ENCODE data around the gene ANK2.
"Not testable (repeated sequence)": the region's sequence is repeated elsewhere in the genome, so short reads cannot be mapped to it uniquely, and the experiment has no call there.

ANK2 gene

DNA sequence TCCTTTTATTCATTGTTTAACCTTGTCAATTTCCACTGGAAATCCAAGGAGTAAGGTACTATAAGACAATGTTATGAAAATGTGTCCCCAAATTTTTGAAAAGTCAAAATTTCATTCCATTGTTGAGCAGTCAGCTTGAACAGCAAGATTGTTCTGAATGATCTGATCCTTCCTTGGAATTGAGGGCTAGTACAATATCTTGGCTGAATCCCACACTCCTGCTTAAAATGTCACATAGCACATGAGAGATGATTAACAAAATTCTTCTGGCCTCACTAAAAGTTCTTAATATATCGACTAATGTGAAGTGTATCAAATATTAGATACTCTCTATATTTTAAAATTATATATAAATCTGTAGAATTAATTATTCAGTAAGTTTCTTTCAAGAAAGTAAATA lies 104.8 kb downstream of the ANK2 start:
- no peak for DNase-seq

DNA sequence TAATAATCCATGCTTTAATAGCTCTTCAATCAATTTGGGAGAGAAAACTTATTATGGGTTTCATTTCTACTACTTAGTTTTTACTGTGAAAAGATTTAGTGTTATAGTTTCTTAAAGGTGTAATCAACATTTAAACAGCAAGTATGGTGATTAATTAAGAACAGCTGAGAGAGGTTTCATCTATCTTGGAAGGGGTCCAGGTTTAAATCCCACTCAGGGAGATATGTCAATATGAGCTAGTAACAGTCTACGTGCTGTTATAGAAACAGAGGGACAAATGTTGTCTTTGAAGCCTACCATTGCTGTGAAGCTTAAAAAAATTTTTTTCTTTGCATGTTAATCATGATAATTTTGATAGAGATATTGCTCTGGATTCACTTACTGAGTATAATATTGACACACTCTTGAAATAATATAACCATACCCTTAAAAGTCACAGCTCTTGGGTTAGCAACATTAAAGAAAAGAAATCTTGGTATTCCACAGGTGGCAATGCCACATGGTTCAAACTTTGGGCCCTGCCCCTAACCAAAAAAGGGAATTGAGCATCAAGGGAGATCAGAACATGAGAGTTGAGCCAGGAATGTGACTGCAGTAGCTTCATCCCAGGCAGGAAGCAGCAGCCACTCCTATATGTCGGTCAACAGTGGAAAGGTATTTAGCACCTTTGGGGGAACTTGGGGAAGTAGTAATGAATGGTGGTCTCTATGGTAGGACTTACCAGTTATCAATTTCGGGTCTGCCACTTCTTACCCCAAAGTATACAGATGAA lies 107.8 kb downstream of the ANK2 start:
- DNase-seq = no peak

DNA sequence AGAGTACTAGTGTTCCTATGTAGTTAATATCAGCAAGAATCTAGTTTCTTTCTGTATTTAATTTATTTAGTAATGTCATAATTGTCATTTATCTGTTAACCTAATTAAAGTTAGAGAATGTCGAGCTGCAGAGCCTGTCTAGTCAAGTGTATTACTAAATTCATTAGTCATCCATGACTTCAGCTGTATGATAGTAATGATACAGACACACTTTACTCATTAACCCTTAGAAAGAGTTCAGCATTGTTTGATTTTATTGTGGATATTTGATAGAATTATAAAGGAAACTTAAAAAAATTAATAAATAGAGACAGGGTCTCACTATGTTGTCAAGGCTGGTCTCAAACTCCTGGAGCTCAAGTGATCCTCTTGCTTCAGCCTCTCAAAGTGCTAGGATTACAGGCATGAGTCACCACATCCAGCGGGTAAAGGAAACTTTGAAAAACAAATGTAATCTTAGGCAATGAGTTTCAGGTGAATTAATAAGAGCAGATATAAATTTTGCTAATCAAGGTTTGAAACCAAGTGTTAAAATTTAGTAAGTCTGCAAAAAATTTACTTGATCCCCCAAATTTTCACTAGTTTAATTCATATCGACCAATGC lies 110.6 kb downstream of the ANK2 start:
- DNase-seq = no peak

DNA sequence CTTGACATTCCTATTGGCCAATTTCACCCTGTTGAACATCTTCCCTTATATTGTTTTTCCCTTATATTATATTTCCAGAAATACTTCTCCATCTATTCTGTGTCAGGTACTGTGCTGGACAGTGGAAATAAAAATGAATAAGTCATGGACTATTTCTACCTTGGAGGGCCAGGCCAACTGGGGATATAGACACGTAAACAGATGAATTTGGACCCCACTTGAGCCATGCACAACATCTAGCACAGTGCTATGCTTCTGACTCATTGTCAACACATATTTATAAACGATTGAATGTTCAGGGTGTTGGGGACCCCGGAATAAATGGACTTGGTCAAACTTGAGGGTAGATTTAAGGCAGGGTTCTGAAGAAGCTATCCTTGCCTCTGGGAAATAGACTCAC lies 111.1 kb downstream of the ANK2 start:
- no peak for DNase-seq

DNA sequence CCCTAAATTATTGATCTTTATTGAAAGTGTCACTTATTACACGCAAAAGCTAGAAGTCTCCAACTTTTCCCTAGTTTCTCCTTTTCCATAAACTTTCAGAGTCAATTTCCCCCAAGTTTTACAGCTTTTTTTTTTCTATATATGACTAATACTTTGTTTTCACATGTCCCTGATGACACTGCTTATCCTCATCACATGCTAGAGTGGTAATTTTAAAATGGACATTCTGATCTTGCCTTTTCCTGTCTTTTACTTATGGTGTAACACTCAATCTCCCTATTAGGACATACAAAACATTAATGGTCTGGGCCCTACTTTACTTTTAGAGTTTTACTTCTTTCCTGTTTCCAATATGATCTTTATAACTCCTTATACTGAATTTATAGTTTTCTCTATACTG lies 112.6 kb downstream of the ANK2 start:
- DNase-seq = no peak

DNA sequence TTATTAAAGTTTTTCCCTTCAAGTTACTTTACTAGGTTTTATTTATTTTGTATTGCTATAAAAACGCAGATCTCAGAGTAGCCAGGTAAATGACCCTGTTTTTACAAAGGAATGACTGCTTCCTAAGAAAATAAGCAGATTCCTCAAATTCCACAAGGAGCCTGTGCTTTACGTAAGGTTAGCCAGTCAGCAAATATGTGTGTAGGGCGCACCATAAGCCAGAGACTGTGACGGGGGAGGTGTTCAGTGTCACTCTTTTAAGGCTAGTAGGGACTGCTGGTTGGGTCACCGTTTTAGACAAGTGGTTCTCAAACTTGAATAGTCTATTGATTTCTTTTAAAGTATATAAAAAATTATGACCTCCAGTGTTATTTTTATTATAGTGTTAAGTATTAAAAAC lies 119.9 kb downstream of the ANK2 start:
- no peak for DNase-seq

DNA sequence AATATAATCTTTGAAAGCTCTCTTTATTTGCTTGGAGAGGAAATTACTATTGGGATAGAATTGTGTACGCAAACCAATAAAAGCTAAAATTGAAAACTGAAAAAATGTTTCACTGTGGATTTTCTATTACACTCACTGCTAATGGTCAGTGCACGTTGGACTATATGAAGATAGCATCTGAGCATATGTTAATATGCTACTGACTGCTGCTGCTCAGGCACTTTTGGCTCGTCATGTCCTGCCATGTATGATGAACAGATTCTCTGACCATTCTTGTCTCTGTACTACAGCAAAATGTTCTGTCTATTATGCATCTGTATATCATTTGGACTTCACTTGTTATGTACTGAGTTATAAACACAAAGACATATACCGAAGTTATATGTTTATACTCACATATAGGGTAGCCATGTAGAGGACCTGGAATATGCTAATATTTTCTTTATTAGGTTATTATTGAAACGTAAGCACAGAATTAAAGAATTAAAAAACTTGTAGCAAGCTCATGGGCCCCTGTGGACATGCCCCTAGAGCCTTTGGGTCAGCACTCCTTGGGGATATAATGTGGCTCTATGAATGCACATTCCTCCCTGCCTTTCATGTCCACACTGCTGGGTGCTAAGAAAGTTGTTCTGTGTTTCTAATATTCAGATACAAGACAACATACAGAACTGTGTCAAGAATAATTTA lies 120.8 kb downstream of the ANK2 start:
- DNase-seq = no peak

DNA sequence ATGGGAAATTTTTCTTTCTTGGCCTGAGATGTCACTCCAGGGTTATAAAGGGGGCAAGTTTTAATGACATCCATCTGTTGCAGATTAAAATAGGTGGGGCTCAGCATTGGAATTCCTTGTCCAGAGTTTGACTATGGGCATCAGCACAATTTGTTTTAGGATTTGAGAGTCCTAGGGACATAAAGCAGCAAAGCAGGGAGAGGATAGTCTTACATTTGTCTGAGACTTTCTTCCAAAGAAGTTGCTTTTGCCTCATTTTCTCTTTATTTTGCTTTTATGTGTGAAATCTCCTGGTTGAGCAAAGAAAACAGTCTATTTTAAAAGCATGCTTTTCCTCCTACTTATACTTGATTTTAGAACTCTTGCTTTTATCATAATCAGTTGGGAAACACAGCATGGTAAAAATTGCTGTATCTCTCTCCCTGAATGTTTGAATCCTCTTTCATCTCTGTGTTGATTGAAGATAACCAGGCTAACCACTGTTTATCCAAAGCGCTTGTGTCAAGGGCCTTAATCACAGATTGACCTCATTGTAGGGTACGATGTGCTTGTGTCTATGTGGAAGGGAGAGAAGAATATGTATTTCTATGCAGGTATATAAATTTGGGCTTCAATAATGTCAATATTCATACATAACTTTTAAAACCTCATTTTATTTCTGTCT lies 121.5 kb downstream of the ANK2 start:
- DNase-seq = no peak

DNA sequence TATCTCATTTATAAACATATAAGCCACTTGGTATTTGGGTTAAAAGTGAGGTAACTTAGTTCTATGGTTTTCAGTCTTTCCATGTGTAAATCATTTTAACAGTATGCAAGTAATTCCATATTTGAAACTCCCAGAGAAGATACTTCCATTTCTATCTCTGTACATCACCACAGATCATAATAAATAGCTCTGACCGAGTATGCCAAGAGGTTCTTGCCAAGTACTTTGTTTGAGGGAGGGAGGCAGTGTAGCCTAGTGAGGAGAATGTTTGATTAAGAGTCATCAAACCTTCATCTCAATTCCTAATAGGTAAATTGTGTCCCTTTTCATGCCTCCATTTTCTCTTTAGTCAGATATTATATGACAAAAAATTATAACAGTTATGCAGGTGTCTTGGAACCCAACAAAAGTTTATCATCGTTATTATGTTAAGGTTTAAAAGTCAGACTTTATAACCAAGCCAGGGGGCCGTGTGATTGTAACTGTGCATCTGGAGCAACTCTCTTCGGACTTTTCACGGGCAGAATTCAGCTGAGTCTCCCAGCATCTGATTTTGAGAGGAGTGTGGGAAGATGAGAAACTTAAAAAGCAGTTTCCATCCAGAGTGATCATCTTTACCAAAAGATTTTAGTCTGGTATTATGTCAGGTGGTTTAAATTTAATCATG lies 123.8 kb downstream of the ANK2 start:
- no peak for DNase-seq

DNA sequence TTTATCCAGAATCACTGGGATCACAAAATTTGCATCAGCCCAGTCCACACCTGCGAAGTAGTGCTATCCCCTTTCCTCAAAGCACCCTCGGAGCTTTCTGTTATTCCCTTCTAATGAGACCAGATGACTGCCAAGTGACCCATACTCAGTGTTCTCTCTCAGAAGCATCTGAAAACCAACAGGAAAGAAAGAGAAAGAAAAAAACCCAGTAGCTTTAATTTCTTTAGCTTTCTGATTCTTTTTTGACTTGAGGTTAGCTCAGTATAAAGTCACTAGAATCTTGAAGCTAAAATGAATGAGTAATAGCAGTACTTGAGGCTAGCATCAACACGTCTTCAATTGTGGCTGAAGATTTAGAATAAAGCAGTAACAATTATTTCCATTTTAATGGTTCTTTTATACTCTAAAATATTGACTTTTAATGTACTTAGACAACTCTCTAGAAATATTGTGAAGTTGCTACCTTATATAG lies 124.4 kb downstream of the ANK2 start:
- no peak for DNase-seq

DNA sequence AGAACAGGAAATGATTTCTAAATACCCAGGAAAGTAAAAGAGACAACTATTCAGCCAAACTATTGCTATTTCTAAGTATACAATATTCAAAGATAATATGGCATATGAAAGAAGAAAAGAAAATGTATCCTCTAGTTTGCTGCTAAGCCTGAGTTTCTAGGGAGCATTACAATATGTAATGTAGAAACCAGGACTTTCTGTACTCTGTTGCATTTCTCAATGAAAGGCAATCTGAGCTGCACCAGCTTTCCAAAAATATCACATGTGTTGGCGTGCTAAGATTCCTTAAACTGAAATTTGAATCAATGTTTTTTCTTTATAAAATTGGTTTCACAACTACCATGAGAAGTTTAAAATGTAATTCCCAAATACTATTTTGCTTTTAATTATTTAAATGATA lies 129.6 kb downstream of the ANK2 start:
- DNase-seq = no peak

DNA sequence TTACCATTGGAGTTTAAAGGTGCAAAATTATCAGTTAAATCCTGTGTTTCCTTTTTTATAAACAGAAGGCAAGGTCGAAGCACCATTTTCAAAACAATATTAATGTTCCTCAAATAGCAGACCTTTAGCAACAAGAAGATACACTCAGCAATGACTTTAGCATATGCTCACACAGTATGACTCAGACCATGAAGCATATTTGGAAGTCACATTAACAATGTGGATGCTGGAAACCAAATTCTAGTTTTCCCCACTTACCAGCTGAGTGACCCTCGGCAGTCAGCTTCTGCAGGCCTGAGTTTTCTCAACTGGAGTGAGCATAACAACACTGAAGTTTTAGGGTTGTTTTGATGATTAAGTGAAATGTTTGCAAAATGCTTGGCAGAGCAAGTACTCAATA lies 130.5 kb downstream of the ANK2 start:
- no peak for DNase-seq

DNA sequence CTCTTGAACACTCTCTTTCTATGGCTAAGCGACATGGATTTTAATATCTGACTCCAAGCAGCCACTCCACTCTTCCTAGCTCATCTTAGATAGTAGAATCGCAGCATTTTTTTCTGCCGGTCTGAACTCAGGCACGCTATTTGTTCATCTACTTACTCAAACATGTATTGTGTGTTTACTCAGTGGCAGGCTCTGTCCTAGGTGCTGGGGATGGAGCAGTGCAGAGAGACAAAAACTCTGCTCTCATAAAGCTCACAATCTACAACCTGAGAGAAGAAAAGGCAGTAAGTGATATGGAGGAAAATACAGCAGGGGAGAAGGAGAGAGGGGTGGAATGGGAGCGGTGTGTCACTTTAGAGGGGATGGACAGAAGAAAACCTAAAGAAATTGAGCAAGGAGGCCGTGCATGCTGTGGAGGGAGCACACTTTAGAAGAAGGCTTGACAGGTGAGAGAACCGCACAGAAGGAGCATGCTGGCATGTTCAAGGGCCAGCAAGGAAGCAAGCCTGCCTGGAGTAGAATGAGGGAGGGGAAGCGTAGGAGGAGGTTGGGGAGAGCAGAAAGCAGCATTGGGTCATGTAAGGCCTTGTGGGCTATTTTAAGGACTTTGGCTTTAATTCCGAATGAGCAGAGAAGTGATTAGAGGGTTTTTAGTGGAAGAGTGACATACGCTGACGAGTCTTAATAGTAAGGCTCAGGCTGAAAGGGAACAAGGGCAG lies 132.0 kb downstream of the ANK2 start:
- DNase-seq = no peak

DNA sequence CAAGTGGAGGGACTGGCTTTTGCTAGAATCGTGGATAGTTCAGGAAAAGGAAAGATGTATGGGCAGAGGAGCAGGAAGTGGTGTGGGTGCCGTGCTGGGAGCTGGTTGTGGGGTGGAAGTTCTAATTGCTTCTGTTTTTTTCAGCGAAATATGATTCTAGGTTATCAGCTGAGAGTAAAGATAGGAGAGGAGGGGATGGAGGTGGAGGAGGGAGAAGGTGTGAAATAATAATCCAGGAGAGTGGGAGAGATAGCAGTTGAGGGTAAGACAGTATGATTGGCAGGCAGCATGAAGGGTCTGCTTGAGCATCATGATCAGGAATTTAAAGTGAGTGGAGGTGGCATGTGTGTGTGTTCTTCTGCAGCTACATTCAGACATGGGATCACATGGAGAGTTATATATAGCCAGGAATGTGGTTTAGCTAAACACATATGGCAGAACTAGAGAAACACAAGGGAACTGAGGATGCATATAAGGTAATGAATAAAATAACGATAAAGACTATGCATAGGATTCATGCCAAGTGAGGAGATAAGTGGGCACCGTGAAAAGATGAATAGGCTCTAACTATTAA lies 133.7 kb downstream of the ANK2 start:
- DNase-seq = no peak

DNA sequence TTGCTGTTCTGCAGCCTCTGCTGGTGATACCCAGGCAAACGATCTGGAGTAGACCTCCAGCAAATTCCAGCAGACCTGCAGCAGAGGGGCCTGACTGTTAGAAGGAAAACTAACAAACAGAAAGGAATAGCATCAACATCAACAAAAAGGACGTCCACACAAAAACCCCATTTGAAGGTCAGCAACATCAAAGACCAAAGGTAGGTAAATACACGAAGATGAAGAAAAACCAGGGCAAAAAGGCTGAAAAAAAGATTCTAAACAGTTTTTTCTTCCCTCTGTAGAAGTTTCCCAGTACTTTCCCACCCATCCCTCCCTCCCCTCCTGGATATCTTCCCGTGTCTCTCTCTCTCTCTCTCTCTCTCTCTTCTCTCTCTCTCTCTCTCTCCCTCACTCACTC lies 136.8 kb downstream of the ANK2 start:
- not testable (repeated sequence) for DNase-seq

DNA sequence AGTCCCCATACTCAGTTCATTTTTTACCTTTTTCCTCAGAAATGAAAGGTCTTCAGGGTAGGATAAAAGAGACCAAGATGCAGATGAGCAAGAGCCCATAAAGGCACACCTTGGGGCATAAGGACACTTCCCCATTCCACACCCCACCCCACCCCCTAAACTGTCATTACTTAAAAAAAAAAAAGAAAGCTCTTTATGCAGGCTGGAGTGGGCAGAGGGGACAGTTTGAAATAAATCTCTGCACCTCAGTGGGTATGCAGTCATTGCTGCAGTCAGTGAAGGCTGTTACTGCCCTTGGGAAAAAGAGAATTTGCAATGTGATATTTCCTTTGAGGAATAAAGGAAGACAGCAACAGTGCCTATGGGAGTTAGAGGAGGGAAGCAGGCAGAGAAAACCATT lies 137.5 kb downstream of the ANK2 start:
- DNase-seq = no peak

DNA sequence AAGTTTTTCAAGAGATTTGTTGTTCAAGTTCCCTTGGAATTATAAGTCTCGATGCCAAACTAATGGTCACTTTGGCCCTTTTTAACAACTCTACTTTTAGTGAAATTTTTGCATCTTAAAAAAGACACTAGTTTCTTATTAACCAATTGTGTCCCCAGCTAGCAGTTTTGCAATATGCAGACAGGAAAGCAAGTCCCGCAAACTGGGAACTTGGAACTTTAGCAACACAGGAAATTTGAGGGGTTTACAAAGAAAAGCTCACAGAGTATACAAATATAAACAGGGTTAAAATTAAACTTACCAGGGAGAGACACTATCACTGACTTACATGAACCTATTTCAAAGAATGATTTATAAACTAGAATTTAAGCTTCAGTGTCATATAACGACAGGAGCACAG lies 137.9 kb downstream of the ANK2 start:
- no peak for DNase-seq

DNA sequence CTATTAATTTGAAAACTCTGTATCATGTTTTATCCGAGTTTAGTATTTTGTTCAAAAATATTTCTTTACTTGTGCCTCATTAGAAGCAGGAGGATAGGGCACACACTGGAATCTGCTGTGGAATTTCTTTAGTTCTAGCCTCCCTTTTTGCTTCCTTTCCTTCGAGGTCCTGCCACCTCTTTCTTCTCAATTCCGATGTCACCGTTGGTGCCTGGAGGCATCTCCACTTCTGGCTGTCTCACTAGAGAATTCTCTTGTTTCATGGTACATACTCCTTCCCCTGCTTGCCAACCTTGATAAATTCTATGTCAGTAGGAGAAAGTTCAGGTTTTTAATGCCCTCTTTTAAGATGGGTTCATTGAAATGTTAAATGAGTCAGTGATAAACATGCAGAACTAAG lies 140.1 kb downstream of the ANK2 start:
- no peak for DNase-seq

DNA sequence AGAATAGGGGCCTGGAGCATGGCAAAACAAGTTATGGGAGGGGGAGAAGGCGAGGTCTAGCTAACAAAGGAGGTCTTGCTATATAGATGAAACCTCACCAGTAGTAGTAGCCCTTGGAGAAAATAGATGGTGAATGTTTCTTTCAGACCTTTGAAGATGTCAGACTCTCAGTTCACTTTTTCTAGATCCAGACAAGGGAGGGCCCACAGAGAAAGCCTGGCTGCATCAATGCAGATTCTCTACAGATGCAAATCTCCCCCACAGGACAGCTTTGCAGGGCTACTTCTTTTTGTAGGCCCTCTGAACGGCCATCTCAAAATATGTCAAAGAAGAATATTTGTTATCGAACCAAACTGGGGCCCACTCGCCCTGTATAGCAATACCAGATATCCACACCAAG lies 159.7 kb downstream of the ANK2 start:
- no peak for DNase-seq

DNA sequence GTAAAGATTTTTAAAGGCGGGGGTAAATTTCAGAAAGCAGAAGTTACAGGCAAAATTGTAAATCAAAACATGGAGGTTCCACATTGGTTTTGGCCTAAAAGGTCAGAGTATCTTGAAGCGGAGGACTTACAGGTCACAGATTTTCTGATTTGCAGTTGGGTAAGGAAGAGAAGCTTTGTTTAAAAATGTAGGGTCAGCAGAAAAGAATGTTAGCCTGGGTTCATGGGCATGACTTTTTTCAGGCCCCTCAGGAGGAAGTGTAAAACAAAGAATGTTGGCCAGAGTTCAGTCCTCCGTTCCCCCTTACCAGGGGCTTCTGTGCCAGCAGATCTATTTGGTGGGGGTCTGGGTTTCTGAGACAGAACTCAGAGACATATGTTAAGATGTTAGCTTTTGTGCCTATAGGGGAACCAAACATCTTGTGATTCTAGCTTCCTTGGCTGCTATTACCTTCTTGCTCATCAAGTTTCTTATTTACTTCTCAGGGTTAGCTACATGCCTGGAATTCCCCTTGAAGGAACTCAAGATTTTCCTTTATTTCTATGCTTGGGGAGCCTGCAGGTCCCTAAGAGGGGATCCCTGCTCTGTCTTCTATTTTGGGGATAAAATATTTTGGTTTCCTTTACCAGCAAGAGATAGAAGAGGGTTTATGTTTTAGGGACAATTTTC lies 160.3 kb downstream of the ANK2 start:
- no peak for DNase-seq

DNA sequence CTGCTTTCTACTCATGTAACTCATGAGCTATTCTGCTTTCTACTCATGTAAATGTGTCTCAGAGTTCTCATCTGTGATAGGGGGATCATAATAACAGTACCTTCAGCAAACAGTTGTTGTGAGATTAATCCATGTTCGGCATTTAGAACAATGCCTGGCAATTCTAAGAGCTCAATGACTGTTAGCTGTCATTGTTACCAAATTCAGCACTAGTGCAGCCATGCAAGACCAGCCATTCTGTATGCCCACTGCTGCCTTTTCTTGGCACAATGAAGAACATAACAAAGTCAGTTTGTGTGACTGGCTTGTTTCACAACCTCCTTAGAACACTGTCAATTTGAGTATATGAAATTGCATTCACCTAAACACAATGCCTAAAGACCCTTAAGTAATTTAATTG lies 163.2 kb downstream of the ANK2 start:
- DNase-seq = no peak

Data from left hindlimb (tissue), 1 donor.